ENCODE results near the gene GPA33.

GRCh38 chr1:167118188-167118587 is 28.0 kb upstream of the GPA33 start:
- TF ChIP-seq CTCF (IDR thresholded peaks at IDR 0.05) (no peak), POLR2A (IDR thresholded peaks at IDR 0.05) (no peak)
